Subcutaneous adipose tissue (tissue), 4 donors: ENCODE data around the gene GLUL. TPM values are rescaled to one million over a fixed set of nuclear protein-coding genes. Genes with fewer than 3 reads are reported as not detected.

Experiments
- total RNA-seq, 4 donors: library from RNA; depleted of rRNA; stranded (reverse); fragments of >200 nt; gene quantifications; one replicate each; pipeline ENCODE4 v1.1.0, GENCODE V29; 2016
- TF ChIP-seq, protein P1 (sequence below): fragments of 450-650 bp; IDR thresholded peaks from one replicate; pipeline ENCODE4 v1.5.1; 2016; ENCODE audit warnings: low read depth, mild to moderate bottlenecking, control low read depth, antibody characterized with exemption, moderate library complexity

The GLUL gene
- total RNA-seq, 4 donors from 2014 or later: 4,240 to 15,719 (median 9,499) TPM

DNA sequence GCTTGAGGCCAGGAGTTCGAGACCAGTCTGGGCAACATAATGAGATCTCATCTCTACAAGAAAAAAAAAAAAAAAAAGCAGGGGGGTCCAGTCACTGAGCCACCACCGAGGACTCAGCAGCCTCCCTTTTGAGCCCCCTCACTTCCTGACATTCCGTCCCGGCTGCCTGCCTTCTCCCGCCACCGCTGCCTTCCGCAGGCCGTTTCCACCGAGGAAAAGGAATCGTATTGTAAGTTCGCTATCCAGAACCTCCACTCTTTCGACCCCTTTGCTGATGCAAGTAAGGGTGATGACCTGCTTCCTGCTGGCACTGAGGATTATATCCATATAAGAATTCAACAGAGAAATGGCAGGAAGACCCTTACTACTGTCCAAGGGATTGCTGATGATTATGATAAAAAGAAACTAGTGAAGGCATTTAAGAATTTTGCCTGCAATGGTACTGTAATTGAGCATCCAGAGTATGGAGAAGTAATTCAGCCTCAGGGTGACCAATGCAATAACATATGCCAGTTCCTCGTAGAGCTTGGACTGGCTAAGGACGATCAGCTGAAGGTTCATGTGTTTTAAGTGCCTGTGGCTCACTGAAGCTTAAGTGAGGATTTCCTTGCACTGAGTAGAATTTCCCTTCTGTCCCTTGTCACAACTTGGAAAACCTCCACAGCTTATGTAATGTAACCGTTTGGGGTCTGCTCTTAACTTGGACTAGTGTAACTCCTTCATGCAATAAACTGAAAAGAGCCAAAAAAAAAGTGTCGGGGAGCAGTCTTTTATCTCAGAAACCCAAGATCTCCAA lies 55.6 kb downstream of the GLUL start:
- TF ChIP-seq, protein P1, sequence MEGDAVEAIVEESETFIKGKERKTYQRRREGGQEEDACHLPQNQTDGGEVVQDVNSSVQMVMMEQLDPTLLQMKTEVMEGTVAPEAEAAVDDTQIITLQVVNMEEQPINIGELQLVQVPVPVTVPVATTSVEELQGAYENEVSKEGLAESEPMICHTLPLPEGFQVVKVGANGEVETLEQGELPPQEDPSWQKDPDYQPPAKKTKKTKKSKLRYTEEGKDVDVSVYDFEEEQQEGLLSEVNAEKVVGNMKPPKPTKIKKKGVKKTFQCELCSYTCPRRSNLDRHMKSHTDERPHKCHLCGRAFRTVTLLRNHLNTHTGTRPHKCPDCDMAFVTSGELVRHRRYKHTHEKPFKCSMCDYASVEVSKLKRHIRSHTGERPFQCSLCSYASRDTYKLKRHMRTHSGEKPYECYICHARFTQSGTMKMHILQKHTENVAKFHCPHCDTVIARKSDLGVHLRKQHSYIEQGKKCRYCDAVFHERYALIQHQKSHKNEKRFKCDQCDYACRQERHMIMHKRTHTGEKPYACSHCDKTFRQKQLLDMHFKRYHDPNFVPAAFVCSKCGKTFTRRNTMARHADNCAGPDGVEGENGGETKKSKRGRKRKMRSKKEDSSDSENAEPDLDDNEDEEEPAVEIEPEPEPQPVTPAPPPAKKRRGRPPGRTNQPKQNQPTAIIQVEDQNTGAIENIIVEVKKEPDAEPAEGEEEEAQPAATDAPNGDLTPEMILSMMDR: no peak

DNA sequence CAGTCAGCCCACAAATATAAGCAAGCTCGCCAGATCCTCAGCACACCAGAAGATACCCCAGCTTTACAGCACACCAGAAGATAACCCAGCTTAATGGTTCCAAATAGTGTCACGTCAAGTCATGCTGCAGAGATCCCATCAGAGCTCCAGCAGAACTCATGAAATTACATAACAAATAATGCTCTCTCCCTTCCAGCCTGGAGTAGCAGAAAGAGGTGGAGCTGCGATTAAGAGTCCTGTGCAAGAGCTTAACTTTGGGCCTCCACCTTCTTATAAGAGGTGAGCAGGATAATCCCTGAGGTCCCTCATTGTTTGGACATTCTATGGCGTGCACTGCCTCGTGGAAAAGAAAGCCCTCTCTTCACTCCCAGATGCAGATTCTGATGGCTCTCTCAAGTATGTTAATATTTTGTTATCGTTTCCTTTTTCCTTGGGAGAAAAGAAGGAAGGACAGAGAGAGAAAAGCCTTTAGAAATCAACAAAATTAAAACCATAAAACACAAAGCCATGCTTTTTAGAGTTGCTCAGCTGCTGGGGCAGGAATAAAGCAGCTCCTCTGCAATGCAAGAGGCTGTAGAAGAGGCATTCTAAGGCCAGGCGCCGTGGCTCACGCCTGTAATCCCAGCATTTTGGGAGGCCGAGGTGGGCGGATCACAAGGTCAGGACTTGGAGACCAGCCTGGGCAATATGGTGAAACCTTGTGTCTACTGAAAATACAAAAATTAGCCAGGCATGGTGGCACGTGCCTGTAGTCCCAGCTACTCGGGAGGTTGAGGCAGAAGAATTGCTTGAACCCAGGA lies 59.1 kb downstream of the GLUL start:
- TF ChIP-seq, protein P1: no peak

Other genes with a start within 250 kb of the GLUL start
- not detected for gene TEDDM1, start 8.9 kb upstream of the GLUL start, total RNA-seq
- gene RGSL1, start 58.4 kb upstream of the GLUL start, total RNA-seq: 1 to 10 TPM in 1 of 4 donors, not detected in 3; 3.6 TPM
- 10 to 100 TPM in 2 of 4 donors, 1 to 10 TPM in 2; 6.4 to 14.6 (median 10.2) TPM for gene RNASEL, start 197.5 kb upstream of the GLUL start, total RNA-seq
- under 1 TPM; 0.49 to 0.88 (median 0.80) TPM for gene RGS16, start 212.6 kb upstream of the GLUL start, total RNA-seq